ENCODE measurements around the gene USP44. TPM values are rescaled to one million over a fixed set of nuclear protein-coding genes. Genes with fewer than 3 reads are reported as not detected.

Gene USP44
- total and polyA plus RNA-seq, 2 experiments from 2014 or later, result 1.2 to 2.2 TPM

- Histone ChIP-seq H3K36me3 (no peaks in the 10 kb centered on the region), H3K27ac (no peak overlapping the region), H3K4me1 (ENCODE audit: low read depth) (no peaks in the 10 kb centered on the region), H3K9me3 (ENCODE audit: low read depth) (no peaks in the 10 kb centered on the region), H3K27me3 (peaks cover 21% of the 10 kb centered on the region), H3K4me3 (no peak overlapping the region)
- no peak for DNase-seq (ENCODE audit: low read depth in 1 of 2, low spot score in 1 of 2)
- TF ChIP-seq, protein P1, sequence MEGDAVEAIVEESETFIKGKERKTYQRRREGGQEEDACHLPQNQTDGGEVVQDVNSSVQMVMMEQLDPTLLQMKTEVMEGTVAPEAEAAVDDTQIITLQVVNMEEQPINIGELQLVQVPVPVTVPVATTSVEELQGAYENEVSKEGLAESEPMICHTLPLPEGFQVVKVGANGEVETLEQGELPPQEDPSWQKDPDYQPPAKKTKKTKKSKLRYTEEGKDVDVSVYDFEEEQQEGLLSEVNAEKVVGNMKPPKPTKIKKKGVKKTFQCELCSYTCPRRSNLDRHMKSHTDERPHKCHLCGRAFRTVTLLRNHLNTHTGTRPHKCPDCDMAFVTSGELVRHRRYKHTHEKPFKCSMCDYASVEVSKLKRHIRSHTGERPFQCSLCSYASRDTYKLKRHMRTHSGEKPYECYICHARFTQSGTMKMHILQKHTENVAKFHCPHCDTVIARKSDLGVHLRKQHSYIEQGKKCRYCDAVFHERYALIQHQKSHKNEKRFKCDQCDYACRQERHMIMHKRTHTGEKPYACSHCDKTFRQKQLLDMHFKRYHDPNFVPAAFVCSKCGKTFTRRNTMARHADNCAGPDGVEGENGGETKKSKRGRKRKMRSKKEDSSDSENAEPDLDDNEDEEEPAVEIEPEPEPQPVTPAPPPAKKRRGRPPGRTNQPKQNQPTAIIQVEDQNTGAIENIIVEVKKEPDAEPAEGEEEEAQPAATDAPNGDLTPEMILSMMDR (IDR thresholded peaks at IDR 0.05; ENCODE audit: low read depth, low read length), result no peak
These were observed 2.1 kb upstream of the USP44 start for GRCh38 chr12:95553197-95553943.

DNA sequence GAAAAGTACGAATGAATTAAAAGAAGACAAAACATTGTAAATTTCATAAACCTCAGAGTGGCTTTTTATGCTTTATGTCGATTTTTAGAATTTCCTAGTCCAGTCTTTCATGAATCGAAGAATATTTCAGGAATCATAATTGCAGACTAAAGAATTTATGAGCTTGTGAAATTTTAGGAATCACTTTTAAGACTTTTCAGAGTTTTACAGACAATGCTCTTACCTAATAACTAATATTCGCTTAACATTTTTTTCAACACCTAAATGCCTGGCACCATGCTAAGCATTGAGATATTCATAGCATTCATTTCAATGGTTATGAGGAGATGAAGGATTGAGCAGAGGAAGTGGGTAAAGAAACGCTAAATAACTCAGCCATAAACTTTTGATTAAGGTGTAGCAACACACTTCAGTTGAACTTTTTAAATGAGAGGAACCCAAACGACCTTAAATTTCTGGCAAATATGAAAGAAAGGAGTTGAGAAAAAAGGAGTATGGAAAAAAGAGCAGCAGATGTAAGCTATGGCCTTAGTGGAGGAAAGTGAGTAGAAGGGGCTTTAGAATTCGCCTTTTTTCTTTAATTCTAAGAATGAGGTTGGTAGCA lies 739 bp upstream of the USP44 start:
- Histone ChIP-seq H3K27ac (no peak overlapping the region), H3K36me3 (no peaks in the 10 kb centered on the region), H3K27me3 (peaks cover 35% of the 10 kb centered on the region), H3K4me3 (no peak overlapping the region), H3K9me3 (ENCODE audit: low read depth) (no peaks in the 10 kb centered on the region), H3K4me1 (ENCODE audit: low read depth) (no peaks in the 10 kb centered on the region)
- TF ChIP-seq, protein P1 (IDR thresholded peaks at IDR 0.05; ENCODE audit: low read depth, low read length), result no peak
- DNase-seq (ENCODE audit: low read depth in 1 of 2, low spot score in 1 of 2), result no peak

- H3K27ac ChIP-seq, result no peak overlapping the region
- no peak for DNase-seq (ENCODE audit: low read depth in 1 of 2, low spot score in 1 of 2)
- H3K4me3 ChIP-seq, result no peak overlapping the region
- no peaks in the 10 kb centered on the region for H3K36me3 ChIP-seq
- no peaks in the 10 kb centered on the region for H3K9me3 ChIP-seq (ENCODE audit: low read depth)
- peaks cover 52% of the 10 kb centered on the region for H3K27me3 ChIP-seq
- H3K4me1 ChIP-seq (ENCODE audit: low read depth), result no peaks in the 10 kb centered on the region
- TF ChIP-seq, protein P1 (IDR thresholded peaks at IDR 0.05; ENCODE audit: low read depth, low read length), result no peak
These were observed 1.7 kb downstream of the USP44 start for GRCh38 chr12:95549392-95550084.

- peak overlapping the region; percentile 68 for H3K4me3 ChIP-seq
- DNase-seq (ENCODE audit: low read depth in 1 of 2, low spot score in 1 of 2), result peak in 1 of 2 donors; percentile 65
- no peaks in the 10 kb centered on the region for H3K9me3 ChIP-seq (ENCODE audit: low read depth)
- peaks cover 52% of the 10 kb centered on the region for H3K27me3 ChIP-seq
- H3K36me3 ChIP-seq, result no peaks in the 10 kb centered on the region
- no peaks in the 10 kb centered on the region for H3K4me1 ChIP-seq (ENCODE audit: low read depth)
- TF ChIP-seq, protein P1 (IDR thresholded peaks at IDR 0.05; ENCODE audit: low read depth, low read length), result no peak
- H3K27ac ChIP-seq, result no peak overlapping the region
These were observed 2.5 kb downstream of the USP44 start for GRCh38 chr12:95548539-95549391.

- TF ChIP-seq, protein P1 (IDR thresholded peaks at IDR 0.05; ENCODE audit: low read depth, low read length), result no peak
- Histone ChIP-seq H3K27ac (no peak overlapping the region), H3K4me1 (ENCODE audit: low read depth) (no peaks in the 10 kb centered on the region), H3K27me3 (peaks cover 52% of the 10 kb centered on the region), H3K36me3 (no peaks in the 10 kb centered on the region), H3K9me3 (ENCODE audit: low read depth) (no peaks in the 10 kb centered on the region), H3K4me3 (peak overlapping the region; percentile 68)
- DNase-seq (ENCODE audit: low read depth in 1 of 2, low spot score in 1 of 2), result peak; percentile 9 to 51
These were observed 3.2 kb downstream of the USP44 start for GRCh38 chr12:95548056-95548538.

All from cardiac muscle cell (in vitro differentiated cells and primary cell).